WTC11 (cell line): ENCODE results near the gene MTX1. TPM values are rescaled to one million over a fixed set of nuclear protein-coding genes. Genes with fewer than 3 reads are reported as not detected.

ENCODE experiments used
- ATAC-seq: fragments of 200-7000 bp; cut with Tn5 transposase; 2 replicates; pipeline ENCODE4 v1.10.0; 2021; ENCODE audit warnings: mild to moderate bottlenecking, moderate library complexity
- CTCF ChIA-PET: fragments of 300-600 bp; sonication (Branson Sonifier 250); formaldehyde crosslinking; loops from one replicate; lab custom pipeline; 2021; ENCODE audit warnings: antibody characterized with exemption; lab: Charles Lee
- POLR2A ChIA-PET: fragments of 350-600 bp; sonication (Branson Sonifier 250); formaldehyde crosslinking; loops from one replicate; lab custom pipeline; 2021; ENCODE audit warnings: antibody characterized with exemption; lab: Charles Lee
- DNase-seq: peaks from one replicate; pipeline ENCODE4 v3.0.0; 2021; ENCODE audit warnings: low spot score
- H3K27ac Mint-ChIP-seq: 2 replicates; pipeline ENCODE4 v1.8.0; 2021; ENCODE audit warnings: mixed read lengths
- H3K27me3 Mint-ChIP-seq: 2 replicates; pipeline ENCODE4 v1.8.0; 2021; ENCODE audit warnings: low read depth, mild to moderate bottlenecking, moderate library complexity, mixed read lengths
- H3K36me3 Mint-ChIP-seq: 2 replicates; pipeline ENCODE4 v1.8.0; 2021; ENCODE audit warnings: mixed read lengths
- H3K4me1 Mint-ChIP-seq: 2 replicates; pipeline ENCODE4 v1.8.0; 2022; ENCODE audit warnings: mixed read lengths
- H3K4me3 Mint-ChIP-seq: 2 replicates; pipeline ENCODE4 v1.8.0; 2021; ENCODE audit warnings: mild to moderate bottlenecking, moderate library complexity, mixed read lengths
- H3K9me3 Mint-ChIP-seq: 2 replicates; pipeline ENCODE4 v1.8.0; 2021; ENCODE audit warnings: mixed read lengths
- E2F4 ChIP-seq: sonication (generic); formaldehyde crosslinking; IDR thresholded peaks from 2 replicates; pipeline ENCODE4 v1.8.1; 2022; ENCODE audit warnings: low read depth, mild to moderate bottlenecking, moderate library complexity, missing genetic modification reagents, borderline replicate concordance
- EMX1 ChIP-seq: fragments of 250-450 bp; sonication (Bioruptor Pico); IDR thresholded peaks from 2 replicates; pipeline ENCODE4 v1.8.0; 2021; ENCODE audit warnings: mild to moderate bottlenecking
- IRF1 ChIP-seq: sonication (generic); formaldehyde crosslinking; IDR thresholded peaks from 2 replicates; pipeline ENCODE4 v1.8.0; 2023; ENCODE audit warnings: missing genetic modification reagents
- JAZF1 ChIP-seq: fragments of 250-450 bp; sonication (Bioruptor Pico); IDR thresholded peaks from 2 replicates; pipeline ENCODE4 v1.9.0; 2021; ENCODE audit warnings: moderate library complexity, mild to moderate bottlenecking, inconsistent platforms
- JUN ChIP-seq: sonication (generic); formaldehyde crosslinking; IDR thresholded peaks from 2 replicates; pipeline ENCODE4 v1.8.0; 2023; ENCODE audit warnings: mild to moderate bottlenecking, missing genetic modification reagents
- KAT7 ChIP-seq: sonication (generic); formaldehyde crosslinking; IDR thresholded peaks from 2 replicates; pipeline ENCODE4 v1.8.1; 2023; ENCODE audit warnings: missing genetic modification reagents, mild to moderate bottlenecking, borderline replicate concordance
- MAX ChIP-seq: sonication (generic); formaldehyde crosslinking; IDR thresholded peaks from 2 replicates; pipeline ENCODE4 v1.8.0; 2022; ENCODE audit warnings: mild to moderate bottlenecking, missing genetic modification reagents
- MYBL2 ChIP-seq: sonication (generic); formaldehyde crosslinking; IDR thresholded peaks from 2 replicates; pipeline ENCODE4 v1.8.1; 2023; ENCODE audit warnings: mild to moderate bottlenecking, moderate library complexity, missing genetic modification reagents
- NFYB ChIP-seq: sonication (generic); formaldehyde crosslinking; conservative IDR thresholded peaks from 2 replicates; pipeline ENCODE4 v1.8.0; 2022; ENCODE audit warnings: low read depth, missing genetic modification reagents
- PRDM15 ChIP-seq: sonication (generic); formaldehyde crosslinking; IDR thresholded peaks from 2 replicates; pipeline ENCODE4 v1.8.0; 2022; ENCODE audit warnings: missing genetic modification reagents
- RORB ChIP-seq: fragments of 250-450 bp; sonication (Bioruptor Pico); IDR thresholded peaks from 2 replicates; pipeline ENCODE4 v1.9.0; 2021; ENCODE audit warnings: mild to moderate bottlenecking
- SOX15 ChIP-seq: fragments of 250-450 bp; sonication (Bioruptor Pico); IDR thresholded peaks from 2 replicates; pipeline ENCODE4 v1.9.0; 2021; ENCODE audit warnings: mild to moderate bottlenecking
- TEAD4 ChIP-seq: sonication (generic); formaldehyde crosslinking; IDR thresholded peaks from 2 replicates; pipeline ENCODE4 v1.8.0; 2022; ENCODE audit warnings: mild to moderate bottlenecking, missing genetic modification reagents
- ZBTB21 ChIP-seq: sonication (generic); formaldehyde crosslinking; IDR thresholded peaks from 2 replicates; pipeline ENCODE4 v1.8.1; 2023; ENCODE audit warnings: mild to moderate bottlenecking, missing genetic modification reagents, borderline replicate concordance
- ZNF121 ChIP-seq: sonication (generic); formaldehyde crosslinking; IDR thresholded peaks from 2 replicates; pipeline ENCODE4 v1.8.0; 2023; ENCODE audit warnings: missing genetic modification reagents
- ZNF396 ChIP-seq: fragments of 250-450 bp; sonication (Bioruptor Pico); IDR thresholded peaks from 2 replicates; pipeline ENCODE4 v1.8.0; 2021; ENCODE audit warnings: mild to moderate bottlenecking, moderate library complexity, borderline replicate concordance
- ZNF512 ChIP-seq: sonication (generic); formaldehyde crosslinking; IDR thresholded peaks from 2 replicates; pipeline ENCODE4 v1.8.1; 2022; ENCODE audit warnings: missing genetic modification reagents, borderline replicate concordance
- ZNF671 ChIP-seq: fragments of 250-450 bp; sonication (Bioruptor Pico); IDR thresholded peaks from 2 replicates; pipeline ENCODE4 v1.8.0; 2021; ENCODE audit warnings: mild to moderate bottlenecking
- ZSCAN18 ChIP-seq: fragments of 250-450 bp; sonication (Bioruptor Pico); IDR thresholded peaks from 2 replicates; pipeline ENCODE4 v2.1.2; 2022; ENCODE audit warnings: mild to moderate bottlenecking, moderate library complexity
- total RNA-seq: library from RNA; stranded (reverse); gene quantifications from 3 replicates; pipeline ENCODE4 v1.2.3, GENCODE V29; 2021
- TF ChIP-seq, protein P1 (sequence below): sonication (generic); formaldehyde crosslinking; IDR thresholded peaks from 2 replicates; pipeline ENCODE4 v1.8.1; 2023; ENCODE audit warnings: mild to moderate bottlenecking, moderate library complexity, missing genetic modification reagents
- TF ChIP-seq, protein P2 (sequence below): fragments of 250-450 bp; sonication (Bioruptor Pico); conservative IDR thresholded peaks from 2 replicates; pipeline ENCODE4 v1.9.0; 2021; ENCODE audit warnings: mild to moderate bottlenecking
- TF ChIP-seq, protein P3 (sequence below): sonication (generic); formaldehyde crosslinking; conservative IDR thresholded peaks from 2 replicates; pipeline ENCODE4 v1.8.1; 2022; ENCODE audit warnings: mild to moderate bottlenecking, missing genetic modification reagents

Gene MTX1
- total RNA-seq, 1 experiment from 2014 or later: 62.8 TPM

GRCh38 chr1:155200920-155201319 is 7.6 kb upstream of the MTX1 start:
- no peak for ATAC-seq
- Mint-ChIP-seq H3K27ac (no peak overlapping the region), H3K4me1 (peaks cover 22% of the 10 kb centered on the region), H3K4me3 (no peak overlapping the region), H3K27me3 (peaks cover 2% of the 10 kb centered on the region), H3K9me3 (no peaks in the 10 kb centered on the region), H3K36me3 (peaks cover 71% of the 10 kb centered on the region)
- DNase-seq: no peak
- ChIA-PET CTCF (no interaction called here), POLR2A (no interaction called here)
- TF ChIP-seq NFYB (CRISPR knock-in tag) (no peak), JAZF1 (no peak), JUN (CRISPR knock-in tag) (no peak), ZNF512 (CRISPR knock-in tag) (no peak), KAT7 (no peak), RORB (no peak), PRDM15 (CRISPR knock-in tag) (no peak), SOX15 (CRISPR knock-in tag) (no peak), IRF1 (no peak), TEAD4 (CRISPR knock-in tag) (no peak), MYBL2 (CRISPR knock-in tag) (no peak), MAX (CRISPR knock-in tag) (no peak), ZNF121 (CRISPR knock-in tag) (no peak)

DNA sequence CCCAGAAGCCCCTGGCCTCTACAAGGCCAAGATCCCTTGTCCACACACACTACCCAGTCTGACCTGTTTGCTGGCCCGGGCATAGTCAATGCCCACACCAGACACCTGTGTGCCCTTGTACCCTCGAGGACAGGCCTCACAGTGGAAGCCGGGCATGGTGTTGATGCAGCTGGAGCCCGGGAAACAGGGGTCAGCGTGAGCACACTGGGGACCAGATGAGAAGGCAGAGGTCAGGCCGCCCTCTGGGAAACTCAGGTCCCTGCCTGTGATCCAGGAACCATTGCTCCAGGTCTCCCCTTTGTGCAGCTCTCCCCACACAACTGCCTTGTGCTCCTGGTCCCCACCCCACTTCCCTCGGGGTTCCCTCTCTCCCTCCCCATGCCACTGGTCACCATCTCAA is 6.3 kb upstream of the MTX1 start:
- POLR2A ChIA-PET: interaction anchor here (0.5 to 2.5 kb wide), 2 partner anchors 9 to 78 kb away, joined by 3 to 12 read pairs; no protein-coding TSS in a partner anchor
- H3K36me3 Mint-ChIP-seq: peaks cover 63% of the 10 kb centered on the region
- no peak for DNase-seq
- CTCF ChIA-PET: interaction anchor here (0.5 to 1.3 kb wide), 2 partner anchors 9 to 71 kb away, joined by 4 to 5 read pairs; partner anchors contain the start of gene CLK2
- H3K9me3 Mint-ChIP-seq: no peaks in the 10 kb centered on the region
- H3K27ac Mint-ChIP-seq: no peak overlapping the region; the same call in 1 of the 2 replicates
- H3K4me1 Mint-ChIP-seq: peaks cover 19% of the 10 kb centered on the region
- H3K27me3 Mint-ChIP-seq: peaks cover 9% of the 10 kb centered on the region
- no peak overlapping the region for H3K4me3 Mint-ChIP-seq
- ATAC-seq: no peak
- TF ChIP-seq JAZF1 (no peak), TEAD4 (CRISPR knock-in tag) (no peak), ZSCAN18 (no peak), ZNF121 (CRISPR knock-in tag) (no peak), ZNF671 (CRISPR knock-in tag) (no peak), ZBTB21 (CRISPR knock-in tag) (no peak), EMX1 (CRISPR knock-in tag) (no peak), RORB (no peak), ZNF396 (CRISPR knock-in tag) (no peak), E2F4 (CRISPR knock-in tag) (no peak)
- TF ChIP-seq, protein P1, sequence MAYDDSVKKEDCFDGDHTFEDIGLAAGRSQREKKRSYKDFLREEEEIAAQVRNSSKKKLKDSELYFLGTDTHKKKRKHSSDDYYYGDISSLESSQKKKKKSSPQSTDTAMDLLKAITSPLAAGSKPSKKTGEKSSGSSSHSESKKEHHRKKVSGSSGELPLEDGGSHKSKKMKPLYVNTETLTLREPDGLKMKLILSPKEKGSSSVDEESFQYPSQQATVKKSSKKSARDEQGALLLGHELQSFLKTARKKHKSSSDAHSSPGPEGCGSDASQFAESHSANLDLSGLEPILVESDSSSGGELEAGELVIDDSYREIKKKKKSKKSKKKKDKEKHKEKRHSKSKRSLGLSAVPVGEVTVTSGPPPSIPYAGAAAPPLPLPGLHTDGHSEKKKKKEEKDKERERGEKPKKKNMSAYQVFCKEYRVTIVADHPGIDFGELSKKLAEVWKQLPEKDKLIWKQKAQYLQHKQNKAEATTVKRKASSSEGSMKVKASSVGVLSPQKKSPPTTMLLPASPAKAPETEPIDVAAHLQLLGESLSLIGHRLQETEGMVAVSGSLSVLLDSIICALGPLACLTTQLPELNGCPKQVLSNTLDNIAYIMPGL (CRISPR knock-in tag): no peak
- TF ChIP-seq, protein P2, sequence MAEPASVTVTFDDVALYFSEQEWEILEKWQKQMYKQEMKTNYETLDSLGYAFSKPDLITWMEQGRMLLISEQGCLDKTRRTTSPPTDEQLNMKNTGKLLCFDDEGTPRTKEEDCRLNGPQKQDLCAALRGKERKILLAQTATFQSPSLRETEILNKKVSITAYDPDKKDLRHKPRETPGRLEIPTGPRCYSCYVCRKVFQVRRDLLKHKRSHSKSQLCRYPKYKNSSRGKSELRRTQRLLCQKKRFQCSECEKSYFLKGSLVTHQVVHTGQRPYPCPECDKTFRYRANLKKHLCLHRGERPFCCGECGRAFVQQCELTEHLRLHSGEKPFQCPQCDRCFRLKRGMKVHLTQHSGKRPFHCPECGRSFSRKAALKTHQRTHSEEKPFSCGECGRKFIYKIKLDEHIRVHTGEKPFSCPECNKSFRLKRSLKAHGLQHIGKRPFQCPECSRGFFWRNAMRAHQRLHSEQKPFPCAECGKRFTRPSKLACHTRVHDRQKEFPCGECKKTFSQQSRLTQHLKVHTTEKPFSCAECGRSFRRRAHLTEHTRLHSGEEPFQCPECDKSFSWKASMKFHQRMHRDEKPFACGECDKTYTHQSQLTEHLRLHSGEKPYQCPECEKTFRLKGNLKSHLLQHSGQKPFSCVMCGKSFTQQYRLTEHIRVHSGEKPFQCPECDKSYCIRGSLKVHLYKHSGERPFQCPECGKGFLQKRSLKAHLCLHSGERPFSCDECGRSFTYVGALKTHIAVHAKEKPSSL (CRISPR knock-in tag): no peak
- TF ChIP-seq, protein P3, sequence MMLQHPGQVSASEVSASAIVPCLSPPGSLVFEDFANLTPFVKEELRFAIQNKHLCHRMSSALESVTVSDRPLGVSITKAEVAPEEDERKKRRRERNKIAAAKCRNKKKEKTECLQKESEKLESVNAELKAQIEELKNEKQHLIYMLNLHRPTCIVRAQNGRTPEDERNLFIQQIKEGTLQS (CRISPR knock-in tag): no peak
